Rectal smooth muscle tissue (tissue), 1 donor: ENCODE results near the gene MGMT.

Experiments
- H3K27ac ChIP-seq: one replicate; pipeline ENCODE4 v1.7.0; 2013; ENCODE audit warnings: low read depth, low read length, inconsistent platforms
- H3K27me3 ChIP-seq: one replicate; pipeline ENCODE4 v1.7.0; 2013; ENCODE audit warnings: low read length; ENCODE audit not compliant: control insufficient read depth, insufficient read depth
- H3K36me3 ChIP-seq: one replicate; pipeline ENCODE4 v1.7.0; 2013; ENCODE audit warnings: low read length; ENCODE audit not compliant: control insufficient read depth, insufficient read depth
- H3K4me1 ChIP-seq: one replicate; pipeline ENCODE4 v1.7.0; 2013; ENCODE audit warnings: low read length; ENCODE audit not compliant: control insufficient read depth, insufficient read depth
- H3K4me3 ChIP-seq: one replicate; pipeline ENCODE4 v1.7.0; 2013; ENCODE audit warnings: low read length
- H3K9ac ChIP-seq: one replicate; pipeline ENCODE4 v1.7.0; 2013; ENCODE audit warnings: low read length

The MGMT gene

DNA sequence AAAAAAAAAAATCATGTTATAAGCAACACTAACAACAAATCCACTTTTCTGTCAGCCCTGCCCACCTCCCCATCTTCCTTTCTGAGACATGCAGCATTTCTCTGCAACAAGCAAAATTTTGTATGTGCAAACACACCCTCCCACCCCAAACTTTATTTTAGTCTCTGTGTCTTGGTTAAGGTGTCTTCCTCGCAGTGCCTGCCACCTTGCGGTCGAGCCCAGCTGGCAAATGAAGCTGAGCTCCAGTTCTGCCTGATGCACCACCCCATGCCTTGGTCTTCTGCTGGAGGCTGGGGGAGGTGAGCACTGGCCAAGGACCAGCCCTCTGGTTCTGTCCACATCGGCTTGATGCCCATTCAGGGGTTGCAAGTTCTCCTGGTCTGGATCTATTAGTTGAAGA, 206.3 kb downstream of the MGMT start:
- no peak overlapping the region for H3K27ac ChIP-seq
- no peaks in the 10 kb centered on the region for H3K4me1 ChIP-seq
- H3K9ac ChIP-seq = no peak overlapping the region
- no peaks in the 10 kb centered on the region for H3K27me3 ChIP-seq
- no peak overlapping the region for H3K4me3 ChIP-seq
- H3K36me3 ChIP-seq = no peaks in the 10 kb centered on the region

DNA sequence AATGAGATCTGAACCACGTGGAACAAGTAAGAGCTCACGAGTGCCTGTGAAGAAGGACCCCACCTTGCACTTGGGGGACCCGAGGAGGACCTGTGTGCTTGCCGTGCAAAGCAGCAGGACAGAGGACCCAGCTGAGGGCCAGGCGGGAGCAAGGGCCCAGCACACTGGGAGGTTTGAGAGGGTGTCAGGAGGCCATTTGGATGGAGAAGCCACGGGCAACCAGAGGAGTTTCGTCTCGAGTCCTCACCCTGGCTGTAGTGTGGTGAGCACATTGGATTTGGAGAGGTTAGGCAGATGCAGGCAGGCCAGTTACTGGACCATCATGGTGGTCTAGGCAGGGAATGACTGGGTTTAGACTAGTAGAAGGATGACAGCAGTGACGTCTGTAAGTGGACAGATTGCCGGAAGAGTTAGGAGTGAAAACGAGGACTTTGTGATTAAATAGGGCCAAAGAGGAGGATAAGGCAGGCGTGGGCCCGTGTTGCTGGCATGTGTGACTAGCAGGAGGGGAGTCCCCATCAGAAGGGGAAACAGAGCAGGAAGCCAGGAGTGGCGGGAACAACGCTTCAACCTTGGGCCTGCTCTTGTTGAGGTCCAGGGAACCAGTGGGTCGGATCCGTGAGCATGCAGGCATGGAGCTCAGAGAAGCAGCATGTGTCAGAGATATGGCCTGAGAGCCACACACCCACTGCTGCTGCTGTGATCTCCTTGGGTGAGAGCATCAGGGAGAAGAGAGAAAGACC, 208.2 kb downstream of the MGMT start:
- no peaks in the 10 kb centered on the region for H3K27me3 ChIP-seq
- no peaks in the 10 kb centered on the region for H3K4me1 ChIP-seq
- no peak overlapping the region for H3K27ac ChIP-seq
- H3K9ac ChIP-seq = no peak overlapping the region
- no peaks in the 10 kb centered on the region for H3K36me3 ChIP-seq
- no peak overlapping the region for H3K4me3 ChIP-seq

DNA sequence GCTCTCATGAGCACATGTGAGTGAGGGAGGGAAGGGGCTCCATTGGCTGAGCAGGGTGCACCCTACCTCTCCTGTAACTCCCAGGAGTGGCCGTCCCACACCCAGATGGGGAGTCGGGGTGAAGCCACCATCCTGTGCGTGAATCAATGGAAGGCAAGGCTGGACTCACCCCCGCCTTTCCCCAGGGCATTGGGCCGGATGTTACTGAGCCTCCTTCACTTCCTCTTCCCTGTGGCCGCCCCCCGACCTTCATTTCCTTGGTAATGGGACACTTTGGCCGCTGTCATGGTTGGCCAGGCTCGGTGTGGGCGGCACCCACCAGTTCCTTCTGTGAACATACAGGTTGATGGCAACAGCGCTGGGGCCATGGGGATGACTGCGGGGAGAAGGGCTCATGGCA, 209.0 kb downstream of the MGMT start:
- no peak overlapping the region for H3K9ac ChIP-seq
- no peaks in the 10 kb centered on the region for H3K36me3 ChIP-seq
- H3K4me3 ChIP-seq = no peak overlapping the region
- H3K4me1 ChIP-seq = no peaks in the 10 kb centered on the region
- H3K27ac ChIP-seq = no peak overlapping the region
- H3K27me3 ChIP-seq = no peaks in the 10 kb centered on the region

DNA sequence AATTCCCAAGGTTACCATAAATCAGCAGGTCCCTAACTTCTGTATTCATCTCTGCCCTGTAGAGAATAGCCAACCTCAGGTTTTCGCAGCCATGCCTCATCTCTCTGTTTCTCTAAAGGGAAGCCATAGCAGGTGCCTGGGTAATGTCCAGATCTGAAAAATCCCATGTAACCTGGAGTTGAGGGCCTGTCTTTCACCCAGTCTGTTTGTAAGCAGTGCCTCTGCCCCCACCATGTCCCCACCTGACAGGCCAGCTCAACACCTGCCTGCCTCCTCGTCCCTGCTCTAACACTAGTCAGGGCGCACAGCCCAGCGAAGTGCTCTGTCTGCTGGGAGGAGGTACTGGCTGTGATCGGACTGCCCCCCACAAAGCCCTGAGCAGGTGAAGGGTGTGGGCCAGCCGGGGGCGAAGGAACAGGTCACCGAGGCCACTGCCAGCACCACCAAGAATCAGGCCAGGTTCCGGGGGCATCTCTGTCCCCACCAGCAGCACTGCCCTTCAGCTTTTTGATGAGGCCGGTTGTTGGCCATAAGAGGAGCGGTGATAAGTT, 210.4 kb downstream of the MGMT start:
- H3K9ac ChIP-seq = no peak overlapping the region
- no peaks in the 10 kb centered on the region for H3K27me3 ChIP-seq
- H3K4me3 ChIP-seq = no peak overlapping the region
- no peak overlapping the region for H3K27ac ChIP-seq
- H3K36me3 ChIP-seq = no peaks in the 10 kb centered on the region
- no peaks in the 10 kb centered on the region for H3K4me1 ChIP-seq

DNA sequence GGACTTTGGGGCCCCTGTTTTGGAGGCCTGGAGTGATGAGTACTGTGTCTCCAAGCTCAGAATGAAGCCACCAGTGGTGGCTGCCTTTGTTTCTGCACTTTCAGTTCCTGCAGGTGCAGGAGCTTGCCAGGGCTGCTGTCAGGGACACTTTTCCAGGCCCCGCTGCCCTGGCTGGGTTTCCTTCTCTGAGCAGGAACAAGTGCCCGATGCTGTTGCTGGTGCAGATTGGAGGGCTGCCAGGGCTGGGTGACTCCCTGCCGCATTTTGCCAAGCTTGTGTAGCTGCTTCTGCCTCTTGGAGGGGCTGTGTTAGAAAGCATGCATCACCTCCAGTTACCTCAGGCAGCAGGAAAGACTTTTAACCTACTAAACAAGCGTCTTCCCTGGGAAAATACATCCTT, 211.1 kb downstream of the MGMT start:
- Histone ChIP-seq H3K4me3 (no peak overlapping the region), H3K9ac (no peak overlapping the region), H3K27ac (no peak overlapping the region), H3K36me3 (no peaks in the 10 kb centered on the region), H3K4me1 (no peaks in the 10 kb centered on the region), H3K27me3 (no peaks in the 10 kb centered on the region)

DNA sequence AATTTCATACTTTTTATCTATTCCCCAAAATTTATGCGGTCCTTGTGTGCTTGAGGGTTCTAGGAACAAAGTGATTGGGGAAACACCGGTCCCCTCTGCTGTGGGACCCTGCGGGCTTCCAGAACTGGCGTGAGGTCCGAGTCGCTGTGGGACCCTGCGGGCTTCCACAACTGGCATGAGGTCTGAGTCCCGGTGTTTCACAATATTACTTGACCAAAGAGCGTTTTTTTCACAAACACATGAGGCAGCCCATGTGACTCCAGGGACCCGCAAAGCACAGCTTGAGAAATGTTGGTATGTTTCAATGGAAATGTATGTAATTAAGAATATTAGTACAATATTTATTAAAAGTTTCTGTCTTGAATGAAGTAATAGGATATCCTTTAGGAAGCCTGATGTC, 212.2 kb downstream of the MGMT start:
- Histone ChIP-seq H3K36me3 (no peaks in the 10 kb centered on the region), H3K27ac (no peak overlapping the region), H3K9ac (no peak overlapping the region), H3K27me3 (no peaks in the 10 kb centered on the region), H3K4me1 (no peaks in the 10 kb centered on the region), H3K4me3 (no peak overlapping the region)

DNA sequence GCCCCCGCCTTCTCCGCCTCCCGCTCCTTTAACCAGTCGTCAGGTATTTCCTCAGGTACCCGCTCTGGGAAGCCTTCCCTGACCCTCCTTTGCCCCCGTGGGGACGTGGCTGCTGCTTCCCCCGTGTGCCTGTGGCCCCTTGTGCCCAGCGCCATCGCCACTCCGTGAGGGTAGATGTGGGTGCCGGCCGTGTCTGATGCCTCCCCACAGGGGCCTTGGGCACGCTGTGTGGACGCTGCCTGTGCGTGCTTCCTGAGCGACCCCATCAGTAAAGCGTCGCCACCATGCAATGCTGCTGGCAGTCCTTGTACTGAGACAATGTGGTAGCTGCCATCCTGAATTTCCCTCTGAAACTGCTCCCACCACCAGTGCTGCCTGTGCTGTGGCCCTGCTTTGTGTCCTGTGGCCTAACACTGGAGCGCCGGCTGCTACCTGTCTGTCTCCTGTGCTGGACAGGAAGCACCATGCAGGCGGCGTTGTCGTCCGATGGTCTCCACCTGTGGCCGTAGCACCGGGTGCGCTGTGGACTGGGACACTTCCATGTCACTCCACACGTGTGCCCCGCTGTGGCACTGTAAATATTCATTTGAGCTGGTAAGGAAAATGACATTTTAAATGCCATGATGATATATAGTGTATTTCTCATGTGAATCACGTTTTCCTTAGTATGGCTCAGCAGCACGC, 213.8 kb downstream of the MGMT start:
- H3K36me3 ChIP-seq = no peaks in the 10 kb centered on the region
- no peaks in the 10 kb centered on the region for H3K4me1 ChIP-seq
- no peak overlapping the region for H3K27ac ChIP-seq
- H3K27me3 ChIP-seq = no peaks in the 10 kb centered on the region
- H3K9ac ChIP-seq = no peak overlapping the region
- no peak overlapping the region for H3K4me3 ChIP-seq

DNA sequence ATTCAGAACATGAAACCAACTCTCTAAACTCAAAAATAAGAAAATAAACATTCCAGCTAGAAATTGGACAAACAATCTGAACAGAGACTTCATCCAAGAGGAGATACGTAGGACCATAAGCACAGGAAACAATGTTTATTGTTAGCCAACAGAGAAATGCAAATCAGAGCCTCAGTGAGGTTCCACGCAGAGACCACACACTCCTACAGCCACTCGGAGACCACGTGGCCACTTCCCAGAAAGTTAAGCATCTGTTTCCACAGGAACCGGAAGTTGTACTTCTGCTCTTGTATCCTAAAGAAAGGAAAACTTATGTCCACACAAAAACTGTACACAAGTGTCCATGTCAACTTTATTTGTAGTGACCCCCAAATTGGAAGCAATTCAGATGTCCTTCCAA, 214.8 kb downstream of the MGMT start:
- H3K4me3 ChIP-seq = no peak overlapping the region
- no peak overlapping the region for H3K27ac ChIP-seq
- no peak overlapping the region for H3K9ac ChIP-seq
- H3K36me3 ChIP-seq = no peaks in the 10 kb centered on the region
- H3K27me3 ChIP-seq = no peaks in the 10 kb centered on the region
- no peaks in the 10 kb centered on the region for H3K4me1 ChIP-seq

DNA sequence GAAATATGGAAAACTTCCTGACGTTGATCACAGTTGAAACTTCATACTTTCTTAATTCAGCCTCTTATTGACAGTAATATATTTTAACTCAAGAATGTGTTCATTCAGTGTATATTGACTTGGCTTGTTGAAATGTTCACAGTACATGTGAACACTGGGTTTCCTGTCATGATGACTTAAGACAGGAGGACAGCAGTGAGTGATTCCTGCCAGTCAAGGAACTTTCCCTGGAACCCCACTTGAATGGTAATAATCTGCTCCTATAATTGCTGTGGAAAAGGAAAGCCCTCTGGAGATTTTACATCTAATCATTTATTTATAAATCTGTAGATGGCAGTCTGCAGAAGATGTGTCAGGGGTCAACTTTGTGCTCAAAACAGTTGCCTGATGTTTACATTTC, 216.5 kb downstream of the MGMT start:
- Histone ChIP-seq H3K27me3 (no peaks in the 10 kb centered on the region), H3K9ac (no peak overlapping the region), H3K36me3 (no peaks in the 10 kb centered on the region), H3K4me3 (no peak overlapping the region), H3K27ac (no peak overlapping the region), H3K4me1 (no peaks in the 10 kb centered on the region)

DNA sequence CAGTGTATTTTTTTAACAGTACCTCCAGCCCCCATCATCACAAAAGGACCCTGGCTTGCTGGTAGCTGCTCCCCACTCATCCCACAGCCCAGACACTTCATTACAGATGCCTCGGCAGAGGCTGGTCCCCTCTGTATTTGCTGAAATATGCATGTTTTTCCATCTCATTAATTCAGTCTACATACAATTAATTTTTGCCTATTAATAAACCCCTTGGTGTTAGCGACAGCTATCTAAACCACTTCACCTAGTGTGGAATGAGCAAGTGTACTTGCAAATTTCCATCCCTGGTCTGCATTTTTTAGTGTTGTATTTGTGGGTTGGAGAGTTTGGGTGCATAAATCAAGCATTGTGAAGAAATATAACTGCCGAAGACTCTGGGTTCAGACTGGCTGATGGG, 216.9 kb downstream of the MGMT start:
- H3K9ac ChIP-seq = no peak overlapping the region
- H3K27me3 ChIP-seq = no peaks in the 10 kb centered on the region
- H3K4me3 ChIP-seq = no peak overlapping the region
- H3K36me3 ChIP-seq = no peaks in the 10 kb centered on the region
- no peaks in the 10 kb centered on the region for H3K4me1 ChIP-seq
- no peak overlapping the region for H3K27ac ChIP-seq

DNA sequence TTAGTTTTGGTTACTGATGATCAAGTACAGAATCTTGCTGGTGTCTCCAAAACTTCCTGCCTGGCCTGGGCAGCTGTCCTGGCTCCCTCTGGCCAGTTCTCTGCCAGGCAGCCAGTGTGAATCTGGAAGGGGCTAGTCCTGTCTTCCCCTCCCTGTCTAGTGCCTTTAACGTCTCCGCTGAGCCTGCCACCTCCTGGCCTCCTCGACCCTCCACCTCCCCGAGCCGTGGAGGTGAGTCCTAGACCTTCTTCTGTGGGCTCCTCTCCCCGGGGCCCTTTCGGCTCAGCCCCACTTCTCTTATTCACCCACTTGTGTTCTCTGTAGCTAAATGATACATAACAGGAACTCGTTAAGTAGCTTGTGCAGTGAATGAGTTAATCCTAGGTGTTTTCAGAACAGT, 218.2 kb downstream of the MGMT start:
- no peaks in the 10 kb centered on the region for H3K36me3 ChIP-seq
- no peaks in the 10 kb centered on the region for H3K27me3 ChIP-seq
- H3K27ac ChIP-seq = no peak overlapping the region
- H3K9ac ChIP-seq = no peak overlapping the region
- H3K4me3 ChIP-seq = no peak overlapping the region
- H3K4me1 ChIP-seq = no peaks in the 10 kb centered on the region

DNA sequence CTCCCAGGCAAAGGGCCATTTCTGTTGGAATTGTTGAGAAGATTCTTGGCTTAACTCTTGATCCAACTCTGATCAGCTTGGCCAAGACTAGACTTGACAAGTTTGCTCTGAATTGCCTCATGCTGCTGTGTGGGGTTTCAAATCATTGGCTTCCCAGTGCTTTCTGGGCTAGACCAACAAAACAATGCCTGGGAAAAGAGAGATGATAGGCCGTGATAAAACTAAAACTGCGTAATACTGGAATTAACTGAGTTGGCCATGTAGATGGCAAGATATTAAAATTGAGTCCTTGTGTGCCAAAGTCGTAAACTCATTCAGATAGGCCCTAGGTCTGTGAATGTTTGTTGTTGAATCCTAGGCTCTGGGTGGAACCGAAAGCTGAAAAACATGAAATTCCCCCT, 222.6 kb downstream of the MGMT start:
- no peaks in the 10 kb centered on the region for H3K27me3 ChIP-seq
- no peak overlapping the region for H3K9ac ChIP-seq
- H3K4me1 ChIP-seq = no peaks in the 10 kb centered on the region
- H3K36me3 ChIP-seq = no peaks in the 10 kb centered on the region
- no peak overlapping the region for H3K27ac ChIP-seq
- H3K4me3 ChIP-seq = no peak overlapping the region
